HepG2 (cell line): Measurements from ENCODE around the gene SINHCAF. TPM values are rescaled to one million over a fixed set of nuclear protein-coding genes. Genes with fewer than 3 reads are reported as not detected.

Source experiments
- ATAC-seq: fragments of 200-7000 bp; cut with Tn5 transposase; 3 replicates; pipeline ENCODE4 v1.9.1; 2020; ENCODE audit warnings: mild to moderate bottlenecking, moderate library complexity
- BruUV-seq: library from RNA; stranded (reverse); fragments of 400-500 nt; replicated peaks from 2 replicates; lab custom pipeline; 2021; lab: Mats Ljungman, UMichigan
- CTCF ChIA-PET: fragments of 300-600 bp; formaldehyde crosslinking; extraction: SDS; loops from one replicate; lab custom pipeline; 2021; ENCODE audit warnings: low total read pairs, inconsistent platforms, low intra/inter-chr PET ratio; lab: Yijun Ruan, JAX
- POLR2A ChIA-PET: fragments of 350-600 bp; sonication (Branson Sonifier 250); formaldehyde crosslinking; loops from one replicate; lab custom pipeline; 2020; ENCODE audit warnings: antibody characterized with exemption, inconsistent platforms; lab: Yijun Ruan, JAX
- DNase-seq: peaks from one replicate; pipeline ENCODE4 v3.0.0-alpha.2; 2015; ENCODE audit warnings: low spot score
- FAIRE-seq: peaks from 3 replicates; lab custom pipeline; 2011; peaks lifted over from hg19 to GRCh38; lab: Jason Lieb, UNC
- H2AFZ ChIP-seq: one replicate; pipeline ENCODE4 v1.6.1; 2011; ENCODE audit warnings: low read length, inconsistent platforms
- H3K27ac ChIP-seq: fragments of 300-600 bp; 3 replicates; pipeline ENCODE4 v1.8.0; 2011; ENCODE audit warnings: mixed run types, mild to moderate bottlenecking, mixed read lengths, low read length, inconsistent platforms; ENCODE audit not compliant: insufficient read depth; ENCODE audit errors: extremely low read length
- H3K27me3 ChIP-seq, 2 experiments: fragments of 200-600 bp in 1 of 2; 2 replicates in 1 of 2; 3 replicates in 1 of 2; pipeline versions ENCODE4 v1.6.0 to v1.8.0; 2011; ENCODE audit warnings: low read length in 2 of 2, mild to moderate bottlenecking in 2 of 2, moderate library complexity in 2 of 2, inconsistent platforms in 1 of 2; ENCODE audit not compliant: insufficient read depth in 2 of 2, control insufficient read depth in 1 of 2
- H3K36me3 ChIP-seq, 2 experiments: fragments of 200-600 bp in 1 of 2; replicated peaks in 1 of 2; 2 replicates in 1 of 2; 3 replicates in 1 of 2; pipeline versions ENCODE4 v1.5.1 to v1.8.0; 2011; ENCODE audit warnings: low read length in 2 of 2, inconsistent platforms in 1 of 2; ENCODE audit not compliant: insufficient read depth in 2 of 2, control insufficient read depth in 1 of 2
- H3K4me1 ChIP-seq: 2 replicates; pipeline ENCODE4 v1.5.1; 2012; ENCODE audit warnings: low read length, inconsistent platforms; ENCODE audit not compliant: insufficient read depth
- H3K4me2 ChIP-seq: 2 replicates; pipeline ENCODE4 v1.6.0; 2011; ENCODE audit warnings: low read depth, low read length, inconsistent platforms
- H3K4me3 ChIP-seq, 3 experiments: fragments of 200-600 bp in 1 of 3; sonication (generic), shearing (Covaris generic) in 1 of 3; replicated peaks in 1 of 3; 2 replicates each; pipeline ENCODE4 v1.5.1; 2011 to 2016; ENCODE audit warnings: low read length in 3 of 3, inconsistent platforms in 2 of 3, low read depth in 2 of 3, mild to moderate bottlenecking in 2 of 3, control low read depth in 1 of 3, mixed read lengths in 1 of 3; ENCODE audit not compliant: insufficient read depth in 1 of 3
- H3K79me2 ChIP-seq: one replicate; pipeline ENCODE4 v1.6.1; 2011; ENCODE audit warnings: low read length, inconsistent platforms; ENCODE audit not compliant: insufficient read depth
- H3K9ac ChIP-seq: 2 replicates; pipeline ENCODE4 v1.6.0; 2011; ENCODE audit warnings: mild to moderate bottlenecking, low read depth, low read length, inconsistent platforms; ENCODE audit not compliant: insufficient read depth
- H3K9me3 ChIP-seq: 2 replicates; pipeline ENCODE4 v1.5.1; 2012; ENCODE audit warnings: mild to moderate bottlenecking, low read length
- H4K20me1 ChIP-seq: 2 replicates; pipeline ENCODE4 v1.6.0; 2011; ENCODE audit warnings: inconsistent platforms, mild to moderate bottlenecking, low read length, moderate library complexity; ENCODE audit not compliant: insufficient read depth
- ATF1 ChIP-seq: IDR thresholded peaks from 2 replicates; pipeline ENCODE4 v1.6.1; 2016; ENCODE audit warnings: mild to moderate bottlenecking, control low read depth
- E2F5 ChIP-seq: sonication (generic); formaldehyde crosslinking; conservative IDR thresholded peaks from 2 replicates; pipeline ENCODE4 v1.4.0; 2020; ENCODE audit warnings: missing genetic modification reagents
- ELF3 ChIP-seq: IDR thresholded peaks from 2 replicates; pipeline ENCODE4 v1.6.1; 2016; ENCODE audit warnings: missing genetic modification reagents, missing compliant biosample characterization
- ELF4 ChIP-seq: sonication (generic); formaldehyde crosslinking; IDR thresholded peaks from 2 replicates; pipeline ENCODE4 v1.5.0; 2020; ENCODE audit warnings: missing genetic modification reagents, mild to moderate bottlenecking, moderate library complexity, borderline replicate concordance
- FOXK2 ChIP-seq: fragments of 450-650 bp; IDR thresholded peaks from 2 replicates; pipeline ENCODE4 v1.6.1; 2016
- MBD4 ChIP-seq: IDR thresholded peaks from 2 replicates; pipeline ENCODE4 v1.6.1; 2012; ENCODE audit warnings: low read length, inconsistent platforms, borderline replicate concordance
- NBN ChIP-seq: fragments of 450-650 bp; conservative IDR thresholded peaks from 2 replicates; pipeline ENCODE4 v1.6.1; 2017
- NR3C1 ChIP-seq: sonication (generic); formaldehyde crosslinking; IDR thresholded peaks from 2 replicates; pipeline ENCODE4 v1.4.0; 2020; ENCODE audit warnings: missing genetic modification reagents
- PHB2 ChIP-seq: fragments of 450-650 bp; IDR thresholded peaks from 2 replicates; pipeline ENCODE4 v1.6.1; 2018; ENCODE audit not compliant: partially characterized antibody
- POLR2A ChIP-seq, 2 experiments: IDR thresholded peaks; 2 replicates each; pipeline ENCODE4 v1.6.1; 2011; ENCODE audit warnings: low read depth in 2 of 2, low read length in 2 of 2, mild to moderate bottlenecking in 1 of 2, moderate library complexity in 1 of 2; ENCODE audit not compliant: insufficient read depth in 1 of 2
- RBFOX2 ChIP-seq: fragments of 200-400 bp; formaldehyde crosslinking; IDR thresholded peaks from 2 replicates; pipeline ENCODE4 v1.6.1; 2017; ENCODE audit warnings: low read depth, mild to moderate bottlenecking, low read length
- RBM22 ChIP-seq: fragments of 200-400 bp; formaldehyde crosslinking; optimal IDR thresholded peaks from 2 replicates; pipeline ENCODE3; 2017; ENCODE audit warnings: mild to moderate bottlenecking, low read length, moderate library complexity
- SNAPC2 ChIP-seq: sonication (generic); formaldehyde crosslinking; IDR thresholded peaks from 2 replicates; pipeline ENCODE4 v1.8.1; 2022; ENCODE audit warnings: mild to moderate bottlenecking, missing genetic modification reagents
- SNAPC5 ChIP-seq: sonication (generic); formaldehyde crosslinking; IDR thresholded peaks from 2 replicates; pipeline ENCODE4 v1.8.1; 2023; ENCODE audit warnings: mild to moderate bottlenecking, missing genetic modification reagents, borderline replicate concordance
- ZBTB7A ChIP-seq: sonication (generic); formaldehyde crosslinking; IDR thresholded peaks from 2 replicates; pipeline ENCODE4 v1.8.0; 2022; ENCODE audit warnings: mild to moderate bottlenecking, missing genetic modification reagents
- ZNF235 ChIP-seq: sonication (generic); formaldehyde crosslinking; IDR thresholded peaks from 2 replicates; pipeline ENCODE4 v1.8.1; 2023; ENCODE audit warnings: mild to moderate bottlenecking, missing genetic modification reagents, borderline replicate concordance
- ZNF281 ChIP-seq: sonication (generic); formaldehyde crosslinking; IDR thresholded peaks from 2 replicates; pipeline ENCODE4 v1.4.0; 2020; ENCODE audit warnings: missing genetic modification reagents, borderline replicate concordance
- ZNF44 ChIP-seq: sonication (generic); formaldehyde crosslinking; IDR thresholded peaks from 2 replicates; pipeline ENCODE4 v1.5.1; 2020; ENCODE audit warnings: mild to moderate bottlenecking, missing genetic modification reagents
- ZNF557 ChIP-seq: sonication (generic); formaldehyde crosslinking; IDR thresholded peaks from 2 replicates; pipeline ENCODE4 v1.4.0; 2020; ENCODE audit warnings: missing genetic modification reagents
- WGBS: methylation state at CpG from one replicate; pipeline ENCODE4 v1.1.6; 2017; ENCODE audit warnings: low lambda C conversion rate; 5-methylcytosine and 5-hydroxymethylcytosine counted together
- in situ Hi-C: cut with HindIII; loops from 2 replicates; pipeline ENCODE4 v1.10.0; 2017; ENCODE audit warnings: low pct_unique_long_range_greater_than_20kb; ENCODE audit not compliant: extremely low pct_ligation_motif_present
- intact Hi-C: fragments of 100-400 bp; cut with micrococcal nuclease; formaldehyde crosslinking; loops from one replicate; pipeline ENCODE4 v1.10.0; 2022; ENCODE audit not compliant: unreplicated experiment
- polyA plus RNA-seq, 8 experiments: library from polyadenylated mRNA; depleted of rRNA in 3 of 8; stranded (reverse) in 7 of 8; unstranded in 1 of 8; fragments of >200 nt; fragmentation: Illumina TruSeq in 4 of 8; extraction: Trizol in 4 of 8; gene quantifications; 2 replicates each; pipeline versions ENCODE4 v1.2.1 to v1.2.3, GENCODE V29; 2011 to 2016; ENCODE audit warnings: low read depth in 4 of 8, missing spikeins in 1 of 8, mixed read lengths in 1 of 8; ENCODE audit not compliant: insufficient read depth in 1 of 8
- total RNA-seq, 5 experiments: library from RNA; depleted of rRNA; stranded (reverse); fragments of >200 nt; fragmentation: Illumina TruSeq; extraction: Trizol; gene quantifications; 2 replicates each; pipeline ENCODE4 v1.2.3, GENCODE V29; 2016; ENCODE audit warnings: low read depth in 1 of 5

The SINHCAF gene
- total and polyA plus RNA-seq, 2 of the 13 experiments (the other 11 are each of a cell fraction or from before 2014, with no cell fraction given) = 54.6 to 97.8 TPM

- Histone ChIP-seq H2AFZ (no peak overlapping the region), H3K9me3 (no peaks in the 10 kb centered on the region), H3K27me3 (no peaks in the 10 kb centered on the region; a peak in 1 of 5 replicates), H3K4me1 (peaks cover 63% of the 10 kb centered on the region), H3K79me2 (peaks cover 80% of the 10 kb centered on the region), H4K20me1 (peaks cover 58% of the 10 kb centered on the region), H3K27ac (peak overlapping the region; percentile 86), H3K4me2 (peak overlapping the region; percentile 91), H3K9ac (peak overlapping the region; percentile 93), H3K36me3 (no peaks in the 10 kb centered on the region; a peak in 1 of 5 replicates), H3K4me3 (peak overlapping the region; percentile 73 to 88 (median 80))
- in situ Hi-C loops (no loop called here), intact Hi-C loops (no loop called here)
- ChIA-PET POLR2A (no interaction called here), CTCF (no interaction called here)
- BruUV-seq = no TSS peak
- TF ChIP-seq E2F5 (CRISPR knock-in tag) (no peak), ZNF235 (CRISPR knock-in tag) (no peak), ZNF557 (CRISPR knock-in tag) (no peak), ZBTB7A (CRISPR knock-in tag) (no peak), NR3C1 (CRISPR knock-in tag) (no peak), ELF3 (CRISPR knock-in tag) (no peak), MBD4 (no peak), POLR2A (IDR thresholded peaks at IDR 0.05; ENCODE audit: insufficient read depth in 1 of 2, low read depth in 2 of 2, low read length in 2 of 2) (0 out of 4 replicates have a peak, but pooled peaks of 1 of the 2 experiments have one; percentile 35), FOXK2 (no peak), ATF1 (CRISPR knock-in tag) (no peak), ZNF44 (CRISPR knock-in tag) (no peak), ELF4 (CRISPR knock-in tag) (no peak), SNAPC2 (CRISPR knock-in tag) (no peak), ZNF281 (0 out of 2 replicates have a peak, but pooled peaks have one; percentile 14), PHB2 (no peak), NBN (no peak), SNAPC5 (CRISPR knock-in tag) (no peak), RBFOX2 (peak; percentile 23; the same call in 1 of the 2 replicates), RBM22 (peak; percentile 71)
- FAIRE-seq (no peak), DNase-seq (no peak), ATAC-seq (no peak)
- WGBS = 29% methylated on average over 5 of the region's 5 CpGs
These were observed 3.1 kb downstream of the SINHCAF start for GRCh38 chr12:31322801-31323207.
